KMS-11 (cell line): ENCODE measurements around the gene WNT9A.
"Not testable (repeated sequence)": the region's sequence is repeated elsewhere in the genome, so short reads cannot be mapped to it uniquely, and the experiment has no call there.

Experiments used
- H2AFZ ChIP-seq: fragments of 200-600 bp; sonication (generic); 2 replicates; pipeline ENCODE4 v1.6.1; 2016; ENCODE audit warnings: antibody characterized with exemption, mixed run types, low read depth
- H3K27ac ChIP-seq: fragments of 200-600 bp; sonication (generic); 2 replicates; pipeline ENCODE4 v1.6.1; 2016; ENCODE audit warnings: mild to moderate bottlenecking, mixed run types
- H3K27me3 ChIP-seq: fragments of 200-600 bp; sonication (generic); 2 replicates; pipeline ENCODE4 v1.6.1; 2017; ENCODE audit warnings: mild to moderate bottlenecking, low read depth, mixed run types, moderate library complexity; ENCODE audit not compliant: insufficient read depth
- H3K36me3 ChIP-seq: fragments of 200-600 bp; sonication (generic); 2 replicates; pipeline ENCODE4 v1.6.1; 2017; ENCODE audit warnings: mild to moderate bottlenecking, mixed run types; ENCODE audit not compliant: insufficient read depth
- H3K4me1 ChIP-seq: fragments of 200-600 bp; sonication (generic); 2 replicates; pipeline ENCODE4 v1.6.1; 2016; ENCODE audit warnings: mild to moderate bottlenecking, low read depth, mixed run types; ENCODE audit not compliant: poor library complexity, severe bottlenecking
- H3K4me2 ChIP-seq: fragments of 200-600 bp; sonication (generic); 2 replicates; pipeline ENCODE4 v1.7.0; 2016; ENCODE audit warnings: mild to moderate bottlenecking, mixed run types
- H3K4me3 ChIP-seq: fragments of 200-600 bp; sonication (generic); IDR thresholded peaks from 2 replicates; pipeline ENCODE4 v1.6.1; 2017; ENCODE audit warnings: low read depth, low read length, mixed read lengths; ENCODE audit not compliant: insufficient read depth
- H3K79me2 ChIP-seq: fragments of 200-600 bp; sonication (generic); 2 replicates; pipeline ENCODE4 v1.6.1; 2016; ENCODE audit warnings: low read depth, mixed run types; ENCODE audit not compliant: insufficient read depth
- H3K9ac ChIP-seq: fragments of 200-600 bp; sonication (generic); 2 replicates; pipeline ENCODE4 v1.6.1; 2016; ENCODE audit warnings: mild to moderate bottlenecking, mixed run types
- H4K20me1 ChIP-seq: fragments of 200-600 bp; sonication (generic); 2 replicates; pipeline ENCODE4 v1.6.1; 2016; ENCODE audit warnings: mild to moderate bottlenecking, mixed run types; ENCODE audit not compliant: insufficient read depth

The WNT9A gene

GRCh38 chr1:227972843-227973374 is 25.2 kb upstream of the WNT9A start:
- not testable (repeated sequence) for H3K27me3 ChIP-seq, H3K9ac ChIP-seq, H2AFZ ChIP-seq, H4K20me1 ChIP-seq, H3K79me2 ChIP-seq, H3K36me3 ChIP-seq, H3K4me3 ChIP-seq, H3K4me2 ChIP-seq, H3K27ac ChIP-seq, H3K4me1 ChIP-seq

- not testable (repeated sequence) for H2AFZ ChIP-seq, H3K27ac ChIP-seq, H3K36me3 ChIP-seq, H3K9ac ChIP-seq, H4K20me1 ChIP-seq, H3K27me3 ChIP-seq, H3K4me2 ChIP-seq, H3K4me3 ChIP-seq, H3K79me2 ChIP-seq, H3K4me1 ChIP-seq
These were observed 24.5 kb upstream of the WNT9A start for GRCh38 chr1:227972283-227972679.

- H3K27ac ChIP-seq, H3K79me2 ChIP-seq, H2AFZ ChIP-seq: not testable (repeated sequence)
These were observed 24.0 kb upstream of the WNT9A start for GRCh38 chr1:227971643-227972282.

GRCh38 chr1:227971216-227971615 is 23.5 kb upstream of the WNT9A start:
- H3K4me1 ChIP-seq, H3K36me3 ChIP-seq, H3K27ac ChIP-seq, H3K9ac ChIP-seq, H2AFZ ChIP-seq, H4K20me1 ChIP-seq, H3K79me2 ChIP-seq, H3K4me2 ChIP-seq, H3K27me3 ChIP-seq, H3K4me3 ChIP-seq: not testable (repeated sequence)

More at GRCh38 chr1:227971643-227972282, 24.0 kb upstream of the WNT9A start:
- H4K20me1 ChIP-seq, H3K27me3 ChIP-seq, H3K4me1 ChIP-seq, H3K4me3 ChIP-seq, H3K4me2 ChIP-seq, H3K36me3 ChIP-seq, H3K9ac ChIP-seq: not testable (repeated sequence)

GRCh38 chr1:227970076-227970995 is 22.6 kb upstream of the WNT9A start:
- not testable (repeated sequence) for H3K4me3 ChIP-seq, H4K20me1 ChIP-seq, H3K27me3 ChIP-seq, H3K79me2 ChIP-seq, H3K4me1 ChIP-seq, H3K36me3 ChIP-seq, H3K27ac ChIP-seq, H3K9ac ChIP-seq, H2AFZ ChIP-seq, H3K4me2 ChIP-seq

GRCh38 chr1:227967815-227968214 is 20.1 kb upstream of the WNT9A start:
- not testable (repeated sequence) for H3K9ac ChIP-seq, H3K36me3 ChIP-seq, H3K4me1 ChIP-seq, H3K27ac ChIP-seq, H3K4me2 ChIP-seq, H4K20me1 ChIP-seq, H2AFZ ChIP-seq, H3K27me3 ChIP-seq, H3K79me2 ChIP-seq, H3K4me3 ChIP-seq

- H4K20me1 ChIP-seq, H3K27ac ChIP-seq, H3K79me2 ChIP-seq, H3K4me1 ChIP-seq, H3K9ac ChIP-seq, H3K4me3 ChIP-seq, H3K4me2 ChIP-seq, H3K27me3 ChIP-seq, H3K36me3 ChIP-seq, H2AFZ ChIP-seq: not testable (repeated sequence)
These were observed 19.0 kb upstream of the WNT9A start for GRCh38 chr1:227966733-227967132.
